BE2C (cell line): ENCODE results near the gene PPP1R13L. TPM values are rescaled to one million over a fixed set of nuclear protein-coding genes. Genes with fewer than 3 reads are reported as not detected.

Source experiments
- DNase-seq: peaks from one replicate; pipeline ENCODE4 v3.0.0-alpha.2; 2020
- H3K27me3 ChIP-seq: fragments of 250-450 bp; sonication (Bioruptor Pico); 2 replicates; pipeline ENCODE4 v1.5.1; 2020; ENCODE audit warnings: mild to moderate bottlenecking
- H3K36me3 ChIP-seq: fragments of 250-450 bp; sonication (Bioruptor Pico); 2 replicates; pipeline ENCODE4 v1.5.1; 2020; ENCODE audit warnings: mild to moderate bottlenecking
- H3K4me1 ChIP-seq: fragments of 250-450 bp; sonication (Bioruptor Pico); 2 replicates; pipeline ENCODE4 v1.5.1; 2020
- H3K4me3 ChIP-seq: 2 replicates; pipeline ENCODE4 v1.5.1; 2011; ENCODE audit warnings: low read depth, low read length
- H3K9me3 ChIP-seq: fragments of 250-450 bp; sonication (Bioruptor Pico); 2 replicates; pipeline ENCODE4 v1.5.1; 2020
- CTCF ChIP-seq: IDR thresholded peaks from 2 replicates; pipeline ENCODE4 v1.5.1; 2012; ENCODE audit warnings: mild to moderate bottlenecking, low read depth, low read length
- polyA plus RNA-seq: library from polyadenylated mRNA; unstranded; fragments of >200 nt; gene quantifications from one replicate; pipeline ENCODE4 v1.2.1, GENCODE V29; 2012; ENCODE audit warnings: low read depth, missing spikeins; ENCODE audit not compliant: insufficient read length, insufficient read depth

PPP1R13L gene
- polyA plus RNA-seq, result 0.77 TPM

DNA sequence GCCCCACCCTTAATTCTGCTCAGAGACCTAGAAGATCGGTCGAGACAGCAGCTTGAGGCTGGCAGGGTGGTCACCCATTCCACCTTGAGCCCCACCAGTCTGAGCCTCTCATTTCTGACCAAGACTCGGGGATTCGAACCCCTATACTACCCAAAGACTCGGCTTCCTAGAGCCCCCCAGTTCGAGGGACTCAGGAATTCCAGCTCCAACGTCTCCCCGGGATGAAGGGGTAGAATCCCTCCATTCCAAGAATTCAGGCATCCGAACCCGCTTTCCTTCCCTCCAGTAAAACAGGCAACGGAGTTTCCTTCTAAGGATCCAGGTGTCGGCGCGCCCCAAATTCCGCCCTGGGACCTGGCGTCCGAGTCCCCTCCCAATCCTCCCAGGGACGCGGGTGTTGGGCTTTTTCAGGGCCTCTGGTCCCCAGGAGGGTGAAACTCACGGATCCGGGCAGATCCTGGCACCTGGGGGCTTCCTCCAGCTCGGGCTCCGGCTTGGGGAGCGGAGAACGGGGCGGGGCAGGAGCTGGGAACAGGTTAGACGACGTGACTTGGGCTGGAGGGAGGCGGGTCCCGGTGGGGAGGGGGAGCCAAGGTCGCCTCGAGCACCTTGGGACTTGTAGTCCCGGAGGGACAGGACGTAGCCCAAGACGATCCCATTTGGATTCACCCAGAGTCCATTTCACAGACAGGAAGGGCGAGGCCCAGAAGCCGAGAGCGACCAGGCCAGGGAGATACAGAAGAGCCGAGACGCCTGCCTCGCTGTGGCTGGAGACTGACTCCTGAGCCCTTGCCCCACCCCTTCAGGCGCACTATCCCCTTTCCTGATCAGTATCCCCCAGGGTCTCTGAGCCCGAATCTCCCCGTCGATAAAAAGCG is at the start of gene PPP1R13L:
Gene PPP1R13L, minus strand, starts transcription at position 513 of the 878 bp plus-strand sequence. CDS start 6,751 bp downstream, outside the sequence.
- Histone ChIP-seq H3K9me3 (no peaks in the 10 kb centered on the region), H3K4me1 (no peaks in the 10 kb centered on the region; the same call in none of the 2 replicates), H3K4me3 (peak within 1 kb of the TSS; percentile 89), H3K36me3 (peaks cover 18% of the 10 kb centered on the region), H3K27me3 (peaks cover 7% of the 10 kb centered on the region; the same call in 1 of the 2 replicates)
- peak; percentile 53 for DNase-seq
- TF ChIP-seq CTCF, result no peak

DNA sequence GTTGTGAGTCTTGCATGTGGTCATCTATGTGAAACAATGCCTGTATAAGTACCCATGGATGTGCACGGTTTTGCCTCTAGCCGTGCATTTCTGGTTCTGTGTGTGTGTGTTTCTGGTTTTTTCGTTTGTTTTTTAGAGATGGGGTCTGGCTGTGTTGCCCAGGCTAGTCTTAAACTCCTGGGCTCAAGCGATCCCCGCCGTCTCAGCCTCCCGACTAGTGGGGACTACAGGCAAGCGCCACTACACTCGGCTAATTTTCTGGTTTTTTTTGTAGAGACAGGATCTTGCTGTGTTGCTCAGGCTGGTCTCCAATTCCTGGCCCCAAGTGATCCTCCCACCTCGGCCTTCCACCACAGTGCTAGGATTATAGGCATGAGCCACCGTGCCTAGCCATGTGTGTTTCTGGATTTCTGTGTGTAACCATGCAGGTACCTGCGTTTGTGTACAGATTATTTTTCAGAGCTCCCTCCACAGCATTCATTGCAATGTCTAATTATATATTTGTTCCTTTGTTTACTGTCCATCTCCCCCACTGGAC is 47.0 kb upstream of the PPP1R13L start:
- no peak for TF ChIP-seq CTCF
- Histone ChIP-seq H3K4me1 (peaks cover 16% of the 10 kb centered on the region), H3K36me3 (no peaks in the 10 kb centered on the region), H3K27me3 (peaks cover 3% of the 10 kb centered on the region; the same call in 1 of the 2 replicates), H3K4me3 (no peak overlapping the region), H3K9me3 (no peaks in the 10 kb centered on the region)
- DNase-seq, result no peak

- Histone ChIP-seq H3K27me3 (peaks cover 3% of the 10 kb centered on the region; the same call in 1 of the 2 replicates), H3K36me3 (no peaks in the 10 kb centered on the region), H3K4me1 (peaks cover 16% of the 10 kb centered on the region), H3K9me3 (no peaks in the 10 kb centered on the region), H3K4me3 (peak overlapping the region; percentile 66)
- TF ChIP-seq CTCF, result no peak
- DNase-seq, result no peak
These were observed 46.4 kb upstream of the PPP1R13L start for GRCh38 chr19:45451131-45451849.

DNA sequence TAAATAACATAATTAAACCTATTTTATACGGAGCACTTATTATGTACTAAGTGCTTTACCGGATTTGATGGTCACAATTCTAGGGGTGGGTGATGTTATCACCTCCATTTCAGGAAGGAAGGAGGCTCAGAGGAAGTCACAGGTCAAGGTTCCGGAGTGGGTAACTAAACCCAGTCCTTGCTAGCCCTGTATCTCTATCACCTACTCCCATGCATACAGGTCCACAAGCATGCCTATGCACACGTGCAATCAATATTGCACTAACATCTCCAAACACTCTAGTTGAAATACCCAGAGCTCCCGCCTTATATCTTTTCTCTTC is 45.1 kb upstream of the PPP1R13L start:
- H3K36me3 ChIP-seq, result no peaks in the 10 kb centered on the region
- TF ChIP-seq CTCF, result no peak
- DNase-seq, result no peak
- H3K27me3 ChIP-seq, result peaks cover 3% of the 10 kb centered on the region; the same call in 1 of the 2 replicates
- H3K9me3 ChIP-seq, result no peaks in the 10 kb centered on the region
- H3K4me1 ChIP-seq, result peaks cover 8% of the 10 kb centered on the region; the same call in 1 of the 2 replicates
- peak overlapping the region; percentile 66 for H3K4me3 ChIP-seq

- Histone ChIP-seq H3K4me1 (peaks cover 11% of the 10 kb centered on the region; the same call in 1 of the 2 replicates), H3K4me3 (no peak overlapping the region), H3K27me3 (peaks cover 3% of the 10 kb centered on the region; the same call in 1 of the 2 replicates)
These were observed 44.0 kb upstream of the PPP1R13L start for GRCh38 chr19:45448887-45449299.

More at GRCh38 chr19:45448887-45449299, 44.0 kb upstream of the PPP1R13L start:
- no peaks in the 10 kb centered on the region for H3K9me3 ChIP-seq
- no peaks in the 10 kb centered on the region for H3K36me3 ChIP-seq
- no peak for TF ChIP-seq CTCF
- no peak for DNase-seq
